ENCODE data around the gene IRX2.

- TF ChIP-seq, protein P1, sequence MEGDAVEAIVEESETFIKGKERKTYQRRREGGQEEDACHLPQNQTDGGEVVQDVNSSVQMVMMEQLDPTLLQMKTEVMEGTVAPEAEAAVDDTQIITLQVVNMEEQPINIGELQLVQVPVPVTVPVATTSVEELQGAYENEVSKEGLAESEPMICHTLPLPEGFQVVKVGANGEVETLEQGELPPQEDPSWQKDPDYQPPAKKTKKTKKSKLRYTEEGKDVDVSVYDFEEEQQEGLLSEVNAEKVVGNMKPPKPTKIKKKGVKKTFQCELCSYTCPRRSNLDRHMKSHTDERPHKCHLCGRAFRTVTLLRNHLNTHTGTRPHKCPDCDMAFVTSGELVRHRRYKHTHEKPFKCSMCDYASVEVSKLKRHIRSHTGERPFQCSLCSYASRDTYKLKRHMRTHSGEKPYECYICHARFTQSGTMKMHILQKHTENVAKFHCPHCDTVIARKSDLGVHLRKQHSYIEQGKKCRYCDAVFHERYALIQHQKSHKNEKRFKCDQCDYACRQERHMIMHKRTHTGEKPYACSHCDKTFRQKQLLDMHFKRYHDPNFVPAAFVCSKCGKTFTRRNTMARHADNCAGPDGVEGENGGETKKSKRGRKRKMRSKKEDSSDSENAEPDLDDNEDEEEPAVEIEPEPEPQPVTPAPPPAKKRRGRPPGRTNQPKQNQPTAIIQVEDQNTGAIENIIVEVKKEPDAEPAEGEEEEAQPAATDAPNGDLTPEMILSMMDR (IDR thresholded peaks at IDR 0.05), result no peak
- no peak for TF ChIP-seq POLR2A (IDR thresholded peaks at IDR 0.05)
Observed at GRCh38 chr5:2750758-2751464, 566 bp downstream of the IRX2 start.
